Bronchial epithelial cell (primary cell): ENCODE results near the gene TCF4. TPM values are rescaled to one million over a fixed set of nuclear protein-coding genes. Genes with fewer than 3 reads are reported as not detected.

Experiments used
- DNase-seq: peaks from one replicate; pipeline ENCODE4 v3.0.0-alpha.2; 2010; ENCODE audit warnings: low read depth
- FAIRE-seq: peaks from 2 replicates; lab custom pipeline; 2011; peaks lifted over from hg19 to GRCh38; lab: Jason Lieb, UNC
- H3K27me3 ChIP-seq: 2 replicates; pipeline ENCODE4 v1.5.1; 2011; ENCODE audit warnings: low read length; ENCODE audit not compliant: control insufficient read depth, insufficient read depth
- H3K36me3 ChIP-seq: 2 replicates; pipeline ENCODE4 v1.5.1; 2011; ENCODE audit warnings: low read length; ENCODE audit not compliant: control insufficient read depth, insufficient read depth
- H3K4me3 ChIP-seq: 2 replicates; pipeline ENCODE4 v1.5.1; 2011; ENCODE audit warnings: mild to moderate bottlenecking, low read depth, low read length, control low read depth
- CTCF ChIP-seq: IDR thresholded peaks from 2 replicates; pipeline ENCODE4 v1.5.1; 2011; ENCODE audit warnings: mild to moderate bottlenecking, moderate library complexity, low read length, control low read depth, inconsistent platforms; ENCODE audit not compliant: insufficient read depth, severe bottlenecking
- total RNA-seq: library from RNA; depleted of rRNA; stranded (reverse); fragments of >200 nt; gene quantifications from 2 replicates; pipeline ENCODE4 v1.2.1, GENCODE V29; 2014

Gene TCF4
- total RNA-seq, 1 donor from 2014 or later = 10.0 TPM

DNA sequence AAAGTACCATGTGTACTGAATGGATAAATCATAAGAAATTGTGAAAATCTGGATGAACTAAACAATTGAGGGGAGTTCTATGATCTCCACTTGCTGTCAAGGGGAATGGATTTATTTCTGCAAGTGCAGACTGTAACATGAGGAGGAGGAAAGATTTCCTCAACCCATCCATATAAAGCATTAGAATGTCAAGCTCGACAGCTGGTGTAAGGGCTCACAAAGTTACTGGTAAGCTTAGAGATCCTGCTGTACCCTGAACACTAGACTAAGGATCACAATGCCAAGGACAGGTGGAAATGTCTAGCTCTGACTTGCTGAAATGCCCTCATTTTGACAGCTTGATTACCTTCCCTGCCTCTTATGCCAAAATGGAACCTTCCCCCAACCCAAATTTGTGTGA lies 125.3 kb downstream of the TCF4 start:
- FAIRE-seq (no peak), DNase-seq (no peak)
- TF ChIP-seq CTCF = no peak
- Histone ChIP-seq H3K27me3 (no peaks in the 10 kb centered on the region), H3K4me3 (no peak overlapping the region), H3K36me3 (no peaks in the 10 kb centered on the region)

GRCh38 chr18:55461848-55462247 lies 126.1 kb downstream of the TCF4 start:
- DNase-seq = no peak
- Histone ChIP-seq H3K27me3 (no peaks in the 10 kb centered on the region), H3K36me3 (no peaks in the 10 kb centered on the region), H3K4me3 (no peak overlapping the region)
- no peak for FAIRE-seq
- TF ChIP-seq CTCF = no peak

DNA sequence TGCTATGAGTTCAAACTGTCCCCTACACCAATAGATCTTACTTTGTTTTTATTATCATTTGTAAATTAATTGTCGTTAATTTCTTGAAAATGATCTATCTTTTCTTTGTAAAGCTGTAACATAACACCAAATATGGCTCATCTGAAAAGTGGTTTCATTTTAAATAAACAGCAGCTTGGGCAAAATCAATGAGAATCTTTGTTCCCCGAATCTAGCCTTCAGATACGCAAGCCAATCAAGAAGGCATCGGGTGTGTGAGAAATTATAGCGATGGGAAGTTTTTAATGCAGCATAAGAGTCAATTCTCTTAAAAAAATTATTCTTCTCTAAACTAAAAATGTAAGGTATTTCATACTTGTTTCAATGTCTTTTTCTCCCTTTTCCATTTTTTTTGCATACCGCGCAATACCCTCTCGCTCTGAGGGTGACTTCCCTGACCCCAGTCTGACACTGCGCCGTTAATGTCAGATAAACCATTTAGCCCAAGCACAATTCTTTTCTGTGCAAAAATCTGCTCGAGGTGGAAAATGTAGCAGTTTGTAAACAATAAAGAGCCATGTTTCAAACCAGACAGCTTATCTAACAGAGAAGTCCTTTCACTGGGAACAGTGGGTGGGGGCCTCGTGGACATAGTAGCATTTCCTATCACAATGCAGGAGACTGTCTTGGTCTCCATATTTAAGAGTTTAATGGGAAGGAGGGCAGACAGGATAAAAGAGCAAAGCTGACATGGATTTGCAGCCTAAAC lies 129.4 kb downstream of the TCF4 start:
- TF ChIP-seq CTCF = no peak
- DNase-seq = no peak
- no peaks in the 10 kb centered on the region for H3K27me3 ChIP-seq
- no peaks in the 10 kb centered on the region for H3K36me3 ChIP-seq
- FAIRE-seq = no peak
- H3K4me3 ChIP-seq = no peak overlapping the region

DNA sequence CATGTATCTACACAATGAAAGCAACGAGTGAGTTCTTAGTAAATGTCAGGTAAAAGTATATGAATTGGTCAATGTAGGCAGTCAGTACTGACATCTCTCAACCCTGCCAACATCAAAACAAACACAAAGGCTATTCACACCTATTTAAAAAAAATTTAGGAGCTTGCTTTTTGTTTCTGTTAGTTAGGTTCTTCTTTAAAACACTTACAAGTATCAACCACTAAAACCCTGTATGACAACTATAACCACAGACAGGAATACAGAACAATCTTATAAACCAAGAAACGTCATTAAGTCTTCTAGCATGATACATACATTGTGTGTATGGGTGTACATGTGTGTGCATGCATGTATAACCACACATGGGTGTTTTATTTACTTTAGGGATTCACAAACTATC lies 131.0 kb downstream of the TCF4 start:
- Histone ChIP-seq H3K36me3 (no peaks in the 10 kb centered on the region), H3K4me3 (no peak overlapping the region), H3K27me3 (no peaks in the 10 kb centered on the region)
- FAIRE-seq (no peak), DNase-seq (no peak)
- TF ChIP-seq CTCF = no peak

DNA sequence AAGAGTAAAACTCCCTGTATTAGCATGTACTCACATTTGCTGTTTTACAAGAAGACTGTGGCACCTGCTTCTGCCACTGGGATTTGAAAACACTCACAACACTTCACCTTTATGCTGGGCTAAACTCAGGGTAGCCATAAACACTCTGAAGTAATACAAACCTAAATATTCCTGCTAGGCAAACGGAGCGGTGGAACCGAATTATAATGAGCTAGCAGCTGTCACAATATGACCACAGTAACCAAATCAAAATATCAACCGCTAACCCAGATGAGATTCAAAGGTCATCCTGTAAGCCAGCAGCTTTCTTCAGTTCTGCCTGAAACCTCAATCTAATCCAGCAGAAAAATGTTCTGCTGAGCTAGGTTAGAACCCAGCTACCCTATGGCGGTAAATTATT lies 132.1 kb downstream of the TCF4 start:
- FAIRE-seq (no peak), DNase-seq (no peak)
- Histone ChIP-seq H3K27me3 (no peaks in the 10 kb centered on the region), H3K36me3 (no peaks in the 10 kb centered on the region), H3K4me3 (no peak overlapping the region)
- no peak for TF ChIP-seq CTCF

- Histone ChIP-seq H3K4me3 (no peak overlapping the region), H3K27me3 (no peaks in the 10 kb centered on the region), H3K36me3 (no peaks in the 10 kb centered on the region)
- no peak for TF ChIP-seq CTCF
- DNase-seq (no peak), FAIRE-seq (no peak)
Measured at GRCh38 chr18:55453186-55453585, 134.8 kb downstream of the TCF4 start.
